ENCODE data around the gene BICD1. TPM values are rescaled to one million over a fixed set of nuclear protein-coding genes. Genes with fewer than 3 reads are reported as not detected.

Gene BICD1
- total RNA-seq, 2 experiments from 2014 or later: 10.5 to 10.7 TPM

GRCh38 chr12:32233568-32233967 lies 126.9 kb downstream of the BICD1 start:
- intact Hi-C loops (cut with micrococcal nuclease): no loop called here
- H3K4me1 Mint-ChIP-seq (ENCODE audit: low read depth): no peaks in the 10 kb centered on the region
- no peak for DNase-seq
- peaks cover 16% of the 10 kb centered on the region for H3K36me3 Mint-ChIP-seq
- H3K4me3 Mint-ChIP-seq: no peak overlapping the region
- POLR2A ChIA-PET: no interaction called here
- H3K27ac Mint-ChIP-seq: no peak overlapping the region
- H3K9me3 Mint-ChIP-seq: peaks cover 17% of the 10 kb centered on the region
- H3K27me3 Mint-ChIP-seq: no peaks in the 10 kb centered on the region
- CTCF ChIA-PET: no interaction called here

DNA sequence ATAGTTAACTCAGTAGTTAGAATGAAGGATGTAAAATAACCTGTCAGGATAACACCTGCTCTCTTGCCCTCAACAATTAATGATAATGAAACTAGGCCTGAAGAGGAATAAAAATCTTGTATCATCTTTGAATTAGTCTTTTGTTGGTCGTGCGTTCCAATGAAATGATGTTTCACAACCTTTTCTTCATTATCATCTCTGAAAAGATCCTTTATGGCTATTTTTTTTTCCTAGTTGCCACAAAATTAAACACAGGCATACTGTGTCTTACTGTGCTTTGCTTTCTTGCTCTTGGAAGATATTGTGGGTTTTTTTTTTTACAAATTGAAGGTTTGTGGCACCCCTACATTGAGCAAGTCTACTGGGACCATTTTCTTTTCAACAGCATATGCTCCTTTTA lies 128.6 kb downstream of the BICD1 start:
- ChIA-PET CTCF (interaction anchor here (0.7 kb wide), 1 partner anchor 68 kb away, joined by 4 read pairs; no protein-coding TSS in a partner anchor), POLR2A (no interaction called here)
- H3K4me1 Mint-ChIP-seq (ENCODE audit: low read depth): no peaks in the 10 kb centered on the region

GRCh38 chr12:32240162-32240561 lies 133.5 kb downstream of the BICD1 start:
- no peak for DNase-seq
- CTCF ChIA-PET: no interaction called here
- H3K36me3 Mint-ChIP-seq: peaks cover 16% of the 10 kb centered on the region
- POLR2A ChIA-PET: no interaction called here
- H3K27ac Mint-ChIP-seq: no peak overlapping the region
- H3K9me3 Mint-ChIP-seq: peaks cover 17% of the 10 kb centered on the region
- no peaks in the 10 kb centered on the region for H3K4me1 Mint-ChIP-seq (ENCODE audit: low read depth)
- no peak overlapping the region for H3K4me3 Mint-ChIP-seq
- intact Hi-C loops (cut with micrococcal nuclease): no loop called here
- H3K27me3 Mint-ChIP-seq: no peaks in the 10 kb centered on the region

More for the DNA sequence above, 128.6 kb downstream of the BICD1 start:
- no peak overlapping the region for H3K27ac Mint-ChIP-seq
- intact Hi-C loops (cut with micrococcal nuclease): no loop called here
- peaks cover 16% of the 10 kb centered on the region for H3K36me3 Mint-ChIP-seq
- DNase-seq: no peak
- H3K4me3 Mint-ChIP-seq: no peak overlapping the region
- H3K27me3 Mint-ChIP-seq: no peaks in the 10 kb centered on the region
- H3K9me3 Mint-ChIP-seq: peaks cover 17% of the 10 kb centered on the region

DNA sequence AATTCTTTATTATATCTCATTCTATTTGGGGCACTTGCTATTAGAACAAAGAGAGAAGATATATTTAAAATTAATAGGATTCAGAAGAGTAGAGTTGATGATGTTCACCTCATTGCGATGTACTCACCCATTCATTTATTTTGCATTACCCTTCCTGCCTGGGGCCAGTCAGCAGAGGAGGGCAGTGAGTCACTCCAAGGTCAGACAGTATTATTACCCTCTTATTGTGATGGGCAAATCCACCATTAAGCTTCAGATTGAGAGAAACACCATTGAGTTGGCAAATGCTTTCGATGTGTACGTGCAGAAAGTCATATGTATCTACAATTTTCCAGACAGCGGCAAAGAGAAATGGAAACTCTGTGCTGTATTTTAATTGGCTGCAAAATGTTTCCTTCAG lies 134.2 kb downstream of the BICD1 start:
- Mint-ChIP-seq H3K27me3 (no peaks in the 10 kb centered on the region), H3K36me3 (peaks cover 16% of the 10 kb centered on the region), H3K4me1 (ENCODE audit: low read depth) (no peaks in the 10 kb centered on the region), H3K4me3 (no peak overlapping the region), H3K27ac (no peak overlapping the region), H3K9me3 (peaks cover 17% of the 10 kb centered on the region)
- DNase-seq: no peak
- intact Hi-C loops (cut with micrococcal nuclease): no loop called here
- CTCF ChIA-PET: no interaction called here
- POLR2A ChIA-PET: no interaction called here

GRCh38 chr12:32242641-32243040 lies 136.0 kb downstream of the BICD1 start:
- ChIA-PET CTCF (no interaction called here), POLR2A (interaction anchor here (0.6 kb wide), 2 partner anchors 10 to 70 kb away, joined by 4 read pairs; no protein-coding TSS in a partner anchor)
- Mint-ChIP-seq H3K4me1 (ENCODE audit: low read depth) (no peaks in the 10 kb centered on the region), H3K36me3 (peaks cover 9% of the 10 kb centered on the region), H3K4me3 (no peak overlapping the region), H3K27ac (no peak overlapping the region), H3K9me3 (peaks cover 6% of the 10 kb centered on the region), H3K27me3 (no peaks in the 10 kb centered on the region)
- no peak for DNase-seq
- intact Hi-C loops (cut with micrococcal nuclease): no loop called here

DNA sequence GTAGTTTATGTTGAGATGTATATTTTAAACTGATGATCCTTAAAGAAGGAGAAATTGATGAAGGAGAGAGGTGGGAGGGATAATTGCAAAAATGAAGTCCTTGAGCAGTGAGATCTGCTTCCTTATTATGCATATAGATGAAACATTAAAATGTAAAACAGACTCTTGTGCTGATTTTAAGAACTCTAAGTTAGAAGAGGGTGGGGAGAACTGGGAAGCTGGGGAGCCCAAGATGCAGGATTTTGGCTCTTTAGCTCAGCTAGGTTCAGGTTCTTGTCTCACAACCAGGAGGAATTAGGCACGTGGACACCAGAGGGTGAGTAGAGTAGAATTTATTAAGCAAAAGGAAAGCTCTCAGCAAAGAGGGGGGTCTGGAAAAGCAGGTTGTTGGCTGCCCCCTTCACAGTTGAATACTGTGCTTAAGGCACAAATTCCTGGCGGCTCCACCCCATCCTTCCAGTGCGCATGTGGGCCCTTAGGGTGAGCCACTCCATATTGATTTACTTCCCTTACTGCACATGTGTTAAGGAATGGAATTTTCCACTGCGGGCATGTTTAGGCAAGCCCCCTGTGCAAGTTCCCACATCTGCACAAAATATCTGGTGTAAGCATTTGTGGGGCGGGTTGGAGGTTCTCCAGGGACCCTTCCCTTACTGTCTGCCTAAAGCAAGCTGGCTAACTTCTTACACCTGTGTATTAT lies 141.9 kb downstream of the BICD1 start:
- Mint-ChIP-seq H3K27ac (no peak overlapping the region), H3K36me3 (peaks cover 3% of the 10 kb centered on the region), H3K9me3 (no peaks in the 10 kb centered on the region), H3K4me3 (no peak overlapping the region), H3K4me1 (ENCODE audit: low read depth) (no peaks in the 10 kb centered on the region), H3K27me3 (no peaks in the 10 kb centered on the region)
- DNase-seq: no peak
- intact Hi-C loops (cut with micrococcal nuclease): no loop called here
- ChIA-PET POLR2A (no interaction called here), CTCF (no interaction called here)

DNA sequence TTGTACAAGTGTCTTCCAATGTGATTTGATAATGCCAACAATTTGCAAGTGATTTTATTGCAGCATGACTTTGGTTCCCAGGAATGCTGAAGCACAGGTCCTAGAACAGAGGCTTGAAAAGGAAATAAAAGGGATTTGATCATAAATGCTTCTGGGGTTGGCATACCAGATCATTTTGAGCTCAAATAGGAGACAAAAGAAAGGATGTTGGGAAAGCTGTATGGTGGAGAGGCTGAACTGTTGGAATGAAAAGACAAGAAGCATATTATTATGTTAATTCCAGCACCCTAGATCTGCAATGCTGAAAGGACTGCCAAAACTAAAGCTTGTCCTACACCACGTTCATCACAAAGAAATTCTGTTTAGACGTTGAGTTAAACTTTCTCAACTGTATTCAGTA lies 143.1 kb downstream of the BICD1 start:
- no peak for DNase-seq
- H3K4me3 Mint-ChIP-seq: no peak overlapping the region
- peaks cover 3% of the 10 kb centered on the region for H3K36me3 Mint-ChIP-seq
- intact Hi-C loops (cut with micrococcal nuclease): loop anchor here (10.0 kb wide), 1 partner anchor 285 kb away; no protein-coding TSS in a partner anchor
- no peaks in the 10 kb centered on the region for H3K4me1 Mint-ChIP-seq (ENCODE audit: low read depth)
- no peak overlapping the region for H3K27ac Mint-ChIP-seq
- CTCF ChIA-PET: interaction anchor here (0.6 kb wide), 1 partner anchor 194 kb away, joined by 3 read pairs; no protein-coding TSS in a partner anchor
- no peaks in the 10 kb centered on the region for H3K27me3 Mint-ChIP-seq
- POLR2A ChIA-PET: no interaction called here
- H3K9me3 Mint-ChIP-seq: no peaks in the 10 kb centered on the region

DNA sequence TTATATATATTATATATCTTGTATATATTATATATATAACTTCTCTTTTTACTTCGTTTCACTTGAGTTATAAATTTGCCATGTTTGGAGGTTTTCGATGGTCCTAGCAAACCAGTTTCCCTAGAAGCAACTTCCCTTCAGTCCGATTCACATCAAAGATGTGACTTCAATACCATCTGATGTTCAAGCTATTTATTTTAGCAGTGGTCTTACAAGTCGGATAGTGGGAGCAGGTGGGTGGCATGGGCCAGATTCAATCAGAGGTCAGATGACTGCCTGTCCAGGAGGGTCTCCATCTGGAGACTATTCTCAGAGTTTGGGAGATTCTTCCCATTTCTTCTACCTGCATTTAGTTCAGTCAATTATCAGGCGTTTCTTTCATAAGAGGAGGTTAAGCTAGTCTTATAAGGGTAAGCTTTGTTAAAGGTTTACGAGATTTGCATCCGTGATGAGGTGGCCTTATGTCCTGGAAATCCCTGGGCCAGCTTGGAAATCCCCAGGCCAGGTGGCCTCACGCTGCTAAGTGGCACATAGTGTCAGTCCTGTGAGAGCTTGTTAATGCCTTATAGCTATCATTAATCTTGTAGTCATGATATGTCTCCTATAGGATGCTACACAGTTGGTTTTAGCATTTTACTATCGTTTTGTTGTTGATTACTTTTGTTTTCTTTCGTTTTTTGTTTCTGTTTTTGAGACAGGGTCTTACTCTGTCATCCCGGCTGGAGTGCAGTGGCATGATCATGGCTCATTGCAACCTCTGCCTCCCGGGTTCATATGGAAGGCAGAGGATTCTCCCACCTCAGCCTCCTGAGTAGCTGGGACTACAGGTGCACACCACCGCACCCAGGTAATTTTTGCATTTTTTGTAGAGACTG lies 145.8 kb downstream of the BICD1 start:
- no peak for DNase-seq
- CTCF ChIA-PET: interaction anchor here (0.6 to 1.8 kb wide), 3 partner anchors 9 to 192 kb away, joined by 3 to 4 read pairs (median 3); no protein-coding TSS in a partner anchor

GRCh38 chr12:32253154-32253790 lies 146.6 kb downstream of the BICD1 start:
- no peak overlapping the region for H3K4me3 Mint-ChIP-seq
- H3K4me1 Mint-ChIP-seq (ENCODE audit: low read depth): peaks cover 6% of the 10 kb centered on the region
- no peak for DNase-seq
- peaks cover under 1% of the 10 kb centered on the region for H3K36me3 Mint-ChIP-seq
- CTCF ChIA-PET: interaction anchor here (0.6 to 1.8 kb wide), 2 partner anchors 8 to 29 kb away, joined by 3 read pairs; no protein-coding TSS in a partner anchor
- H3K9me3 Mint-ChIP-seq: peaks cover 4% of the 10 kb centered on the region
- intact Hi-C loops (cut with micrococcal nuclease): loop anchor here (10.0 kb wide), 1 partner anchor 288 kb away; no protein-coding TSS in a partner anchor
- H3K27ac Mint-ChIP-seq: no peak overlapping the region
- POLR2A ChIA-PET: interaction anchor here (0.6 kb wide), 1 partner anchor 11 kb away, joined by 4 read pairs; no protein-coding TSS in a partner anchor
- H3K27me3 Mint-ChIP-seq: no peaks in the 10 kb centered on the region

More for the DNA sequence above, 145.8 kb downstream of the BICD1 start:
- no peaks in the 10 kb centered on the region for H3K27me3 Mint-ChIP-seq
- H3K4me3 Mint-ChIP-seq: no peak overlapping the region
- H3K36me3 Mint-ChIP-seq: no peaks in the 10 kb centered on the region
- POLR2A ChIA-PET: interaction anchor here (0.6 kb wide), 1 partner anchor 10 kb away, joined by 4 read pairs; no protein-coding TSS in a partner anchor
- peaks cover 1% of the 10 kb centered on the region for H3K9me3 Mint-ChIP-seq
- no peak overlapping the region for H3K27ac Mint-ChIP-seq
- peaks cover 2% of the 10 kb centered on the region for H3K4me1 Mint-ChIP-seq (ENCODE audit: low read depth)
- intact Hi-C loops (cut with micrococcal nuclease): loop anchor here (10.0 kb wide), 1 partner anchor 288 kb away; no protein-coding TSS in a partner anchor

DNA sequence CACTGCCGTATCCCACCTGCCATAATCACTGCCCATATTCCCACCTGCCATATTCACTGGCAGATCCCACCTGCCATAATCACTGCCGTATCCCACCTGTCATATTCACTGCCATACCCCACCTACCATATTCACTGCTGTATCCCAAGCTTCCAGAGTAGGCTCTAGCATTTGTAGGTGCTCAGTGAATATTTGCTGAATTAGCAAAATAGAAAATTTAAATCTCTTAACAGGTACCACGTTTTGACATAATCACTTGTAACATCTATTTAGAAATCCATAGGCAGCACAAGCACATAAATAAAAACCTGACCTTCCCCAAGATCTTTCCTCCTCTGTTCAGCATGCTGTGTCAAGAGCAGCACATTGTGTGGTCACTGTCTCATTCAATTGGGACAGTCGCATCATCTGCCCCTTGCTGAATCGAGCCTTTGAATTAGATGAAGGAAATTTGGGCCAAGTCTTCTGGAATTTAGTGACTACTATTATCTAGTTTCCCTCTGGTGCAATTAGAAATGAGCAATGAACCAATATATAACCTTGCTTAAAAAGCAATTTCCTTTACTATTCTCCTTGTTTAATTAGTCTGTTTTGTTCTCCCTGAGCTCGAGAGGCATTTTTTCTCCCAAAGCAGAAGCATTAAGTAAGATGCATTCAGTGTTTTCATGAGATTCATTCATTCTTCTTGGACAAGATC lies 147.8 kb downstream of the BICD1 start:
- ChIA-PET CTCF (no interaction called here), POLR2A (no interaction called here)
- no peak for DNase-seq
- Mint-ChIP-seq H3K4me1 (ENCODE audit: low read depth) (peaks cover 11% of the 10 kb centered on the region), H3K27me3 (no peaks in the 10 kb centered on the region), H3K9me3 (peaks cover 4% of the 10 kb centered on the region), H3K27ac (no peak overlapping the region), H3K4me3 (no peak overlapping the region), H3K36me3 (peaks cover 4% of the 10 kb centered on the region)
- intact Hi-C loops (cut with micrococcal nuclease): loop anchor here (10.0 kb wide), 1 partner anchor 290 kb away; no protein-coding TSS in a partner anchor

DNA sequence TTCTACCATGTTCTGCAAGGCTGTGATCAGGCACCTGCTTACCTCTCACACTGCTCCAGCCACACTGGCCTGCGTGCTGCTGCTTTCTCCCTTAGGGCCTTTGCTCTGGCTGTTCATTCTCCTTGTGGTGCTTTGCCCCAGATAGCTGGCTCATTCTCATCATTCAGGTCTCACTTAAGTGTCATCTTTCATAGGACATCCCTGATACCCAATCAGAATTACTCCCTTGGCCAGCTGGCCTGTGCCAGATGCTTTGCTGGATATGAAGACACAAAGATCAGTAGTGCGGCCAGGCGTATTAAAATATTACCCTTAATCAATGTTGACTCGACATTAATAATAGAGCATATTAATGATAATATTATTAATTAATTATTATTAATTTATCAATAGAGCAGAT lies 148.9 kb downstream of the BICD1 start:
- no peak overlapping the region for H3K27ac Mint-ChIP-seq
- peaks cover 4% of the 10 kb centered on the region for H3K9me3 Mint-ChIP-seq
- H3K4me1 Mint-ChIP-seq (ENCODE audit: low read depth): peaks cover 11% of the 10 kb centered on the region
- H3K4me3 Mint-ChIP-seq: no peak overlapping the region
- ChIA-PET CTCF (no interaction called here), POLR2A (no interaction called here)
- DNase-seq: no peak
- peaks cover 4% of the 10 kb centered on the region for H3K36me3 Mint-ChIP-seq
- H3K27me3 Mint-ChIP-seq: no peaks in the 10 kb centered on the region
- intact Hi-C loops (cut with micrococcal nuclease): loop anchor here (5.0 to 10.0 kb wide), 3 partner anchors 58 to 508 kb away; no protein-coding TSS in a partner anchor

Data from activated CD4-positive, alpha-beta memory T cell treated with anti-CD3 and anti-CD28 coated beads for 36 hours (primary cell).